Osteoblast (primary cell): ENCODE measurements around the gene FNDC11. TPM values are rescaled to one million over a fixed set of nuclear protein-coding genes. Genes with fewer than 3 reads are reported as not detected.

Source experiments
- DNase-seq: peaks from one replicate; pipeline ENCODE4 v3.0.0; 2011; ENCODE audit warnings: low spot score, mixed read lengths; ENCODE audit not compliant: insufficient read length; ENCODE audit errors: missing footprints
- H2AFZ ChIP-seq: 2 replicates; pipeline ENCODE4 v1.6.0; 2011; ENCODE audit warnings: mild to moderate bottlenecking, low read length
- H3K27ac ChIP-seq: 2 replicates; pipeline ENCODE4 v1.5.1; 2011; ENCODE audit warnings: mild to moderate bottlenecking, low read depth, low read length, moderate library complexity
- H3K27me3 ChIP-seq: 2 replicates; pipeline ENCODE4 v1.6.0; 2012; ENCODE audit warnings: mild to moderate bottlenecking, control low read depth, inconsistent platforms, low read length, moderate library complexity; ENCODE audit not compliant: insufficient read depth
- H3K36me3 ChIP-seq: 2 replicates; pipeline ENCODE4 v1.5.1; 2011; ENCODE audit warnings: mild to moderate bottlenecking, low read length, control low read depth, moderate library complexity; ENCODE audit not compliant: insufficient read depth
- H3K4me1 ChIP-seq: 2 replicates; pipeline ENCODE4 v1.5.1; 2011; ENCODE audit warnings: mild to moderate bottlenecking, low read length, control low read depth, moderate library complexity; ENCODE audit not compliant: insufficient read depth
- H3K4me2 ChIP-seq: 2 replicates; pipeline ENCODE4 v1.6.0; 2011; ENCODE audit warnings: mild to moderate bottlenecking, low read length; ENCODE audit not compliant: insufficient read depth
- H3K4me3 ChIP-seq: fragments of 200-600 bp; sonication (generic); 3 replicates; pipeline ENCODE4 v1.5.1; 2012; ENCODE audit warnings: mild to moderate bottlenecking, low read length, inconsistent platforms; ENCODE audit not compliant: insufficient read depth
- H3K79me2 ChIP-seq: 2 replicates; pipeline ENCODE4 v1.6.0; 2012; ENCODE audit warnings: mild to moderate bottlenecking, low read length, control low read depth, inconsistent platforms; ENCODE audit not compliant: insufficient read depth
- H3K9me3 ChIP-seq: 2 replicates; pipeline ENCODE4 v1.5.1; 2011; ENCODE audit warnings: low read depth, low read length, control low read depth
- H4K20me1 ChIP-seq: 2 replicates; pipeline ENCODE4 v1.6.0; 2012; ENCODE audit warnings: mild to moderate bottlenecking, low read length, control low read depth; ENCODE audit not compliant: insufficient read depth
- CTCF ChIP-seq: IDR thresholded peaks from 2 replicates; pipeline ENCODE4 v1.5.1; 2011; ENCODE audit warnings: mild to moderate bottlenecking, low read depth, low read length, moderate library complexity; ENCODE audit errors: extremely low read depth
- total RNA-seq: library from RNA; depleted of rRNA; stranded (reverse); fragments of >200 nt; gene quantifications from 2 replicates; pipeline ENCODE4 v1.2.3, GENCODE V29; 2012

The FNDC11 gene
- total RNA-seq, 1 donor, result not detected

GRCh38 chr20:63563225-63563935 is 9.4 kb downstream of the FNDC11 start:
- no peak overlapping the region for H3K4me2 ChIP-seq
- no peak for TF ChIP-seq CTCF
- H3K27ac ChIP-seq, result no peak overlapping the region
- H3K36me3 ChIP-seq, result no peaks in the 10 kb centered on the region
- no peak overlapping the region for H3K4me3 ChIP-seq
- H2AFZ ChIP-seq, result no peak overlapping the region
- no peaks in the 10 kb centered on the region for H3K79me2 ChIP-seq
- H3K9me3 ChIP-seq, result no peaks in the 10 kb centered on the region
- no peaks in the 10 kb centered on the region for H3K4me1 ChIP-seq
- H3K27me3 ChIP-seq, result no peaks in the 10 kb centered on the region
- H4K20me1 ChIP-seq, result no peaks in the 10 kb centered on the region
- no peak for DNase-seq

GRCh38 chr20:63564036-63564810 is 10.3 kb downstream of the FNDC11 start:
- H3K36me3 ChIP-seq, result no peaks in the 10 kb centered on the region
- DNase-seq, result no peak

GRCh38 chr20:63565021-63565698 is 11.2 kb downstream of the FNDC11 start:
- Histone ChIP-seq H3K4me1 (no peaks in the 10 kb centered on the region), H3K79me2 (no peaks in the 10 kb centered on the region), H4K20me1 (no peaks in the 10 kb centered on the region), H3K36me3 (no peaks in the 10 kb centered on the region), H3K4me3 (no peak overlapping the region), H3K27ac (no peak overlapping the region), H3K27me3 (no peaks in the 10 kb centered on the region), H3K4me2 (no peak overlapping the region), H2AFZ (no peak overlapping the region), H3K9me3 (no peaks in the 10 kb centered on the region)
- no peak for TF ChIP-seq CTCF
- no peak for DNase-seq

More at GRCh38 chr20:63564036-63564810, 10.3 kb downstream of the FNDC11 start:
- Histone ChIP-seq H3K27ac (no peak overlapping the region), H3K27me3 (no peaks in the 10 kb centered on the region), H3K4me1 (no peaks in the 10 kb centered on the region), H2AFZ (no peak overlapping the region), H3K79me2 (no peaks in the 10 kb centered on the region), H3K4me3 (no peak overlapping the region), H4K20me1 (no peaks in the 10 kb centered on the region), H3K9me3 (no peaks in the 10 kb centered on the region), H3K4me2 (no peak overlapping the region)
- TF ChIP-seq CTCF, result no peak
